NCI-H2227 treated with DMSO at 0.1 percent for 48 hours (cell line): ENCODE measurements around the gene LAX1.
"Not testable (repeated sequence)": the region's sequence is repeated elsewhere in the genome, so short reads cannot be mapped to it uniquely, and the experiment has no call there.

Experiments used
- DNase-seq: peaks from one replicate; lab custom pipeline; 2025; lab: John Stamatoyannopoulos, UW

Gene LAX1

DNA sequence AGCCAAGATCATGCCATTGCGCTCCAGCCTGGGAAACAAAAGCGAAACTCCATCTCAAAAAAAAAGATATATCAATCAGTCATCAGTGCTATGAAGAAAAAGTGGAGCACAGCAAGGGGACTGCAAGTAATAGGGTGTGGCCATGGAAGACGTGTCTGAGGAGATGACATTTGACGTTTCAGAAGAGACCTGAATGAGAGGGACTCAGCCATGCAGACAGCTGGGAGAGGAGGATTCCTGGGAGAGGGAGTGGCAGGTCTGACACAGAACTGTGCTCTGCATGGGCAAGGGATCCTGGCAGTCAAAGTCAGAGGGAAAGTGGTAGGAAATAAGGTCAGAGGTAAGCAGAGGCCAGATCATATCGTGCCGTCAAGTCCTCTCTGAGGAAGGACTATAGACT is 3.3 kb downstream of the LAX1 start:
- DNase-seq: no peak

DNA sequence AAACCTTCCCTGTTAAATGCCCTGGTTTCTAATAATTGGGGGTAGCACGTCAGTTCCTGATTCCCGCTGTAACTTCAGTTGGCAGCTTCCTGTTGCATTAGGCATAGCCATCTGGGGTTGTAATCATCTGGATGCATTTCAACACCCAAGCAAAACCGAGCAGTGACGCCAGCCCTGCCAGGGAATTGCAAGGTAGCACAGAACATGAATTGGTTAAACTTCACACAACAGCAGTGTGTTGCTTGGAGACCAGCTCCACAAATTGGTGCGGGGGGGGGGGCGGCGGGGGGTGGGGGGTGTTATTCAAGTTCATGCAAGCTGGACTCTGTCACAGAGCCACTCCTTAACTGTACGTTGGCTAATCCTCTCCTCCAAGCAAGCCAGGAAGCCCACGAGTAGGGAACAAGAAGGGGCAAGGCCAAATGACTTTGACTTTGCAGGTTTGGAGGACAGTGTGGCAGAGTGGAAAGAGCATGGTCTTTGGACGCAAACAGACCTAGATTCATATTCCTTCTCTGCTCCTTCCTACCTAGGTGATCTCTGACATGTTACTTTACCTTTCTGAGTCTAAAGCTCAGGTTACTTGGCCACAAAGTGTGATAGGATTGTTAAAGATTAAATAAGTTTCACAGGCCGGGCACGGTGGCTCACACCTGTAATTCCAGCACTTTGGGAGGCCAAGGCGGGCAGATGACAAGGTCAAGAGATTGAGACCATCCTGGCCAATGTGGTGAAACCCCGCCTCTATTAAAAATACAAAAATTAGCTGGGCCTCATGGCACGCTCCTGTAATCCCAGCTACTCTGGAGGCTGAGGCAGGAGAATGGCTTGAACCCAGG is 4.7 kb downstream of the LAX1 start:
- no peak for DNase-seq

- no peak for DNase-seq
These were observed 6.9 kb downstream of the LAX1 start for GRCh38 chr1:203771901-203772301.

DNA sequence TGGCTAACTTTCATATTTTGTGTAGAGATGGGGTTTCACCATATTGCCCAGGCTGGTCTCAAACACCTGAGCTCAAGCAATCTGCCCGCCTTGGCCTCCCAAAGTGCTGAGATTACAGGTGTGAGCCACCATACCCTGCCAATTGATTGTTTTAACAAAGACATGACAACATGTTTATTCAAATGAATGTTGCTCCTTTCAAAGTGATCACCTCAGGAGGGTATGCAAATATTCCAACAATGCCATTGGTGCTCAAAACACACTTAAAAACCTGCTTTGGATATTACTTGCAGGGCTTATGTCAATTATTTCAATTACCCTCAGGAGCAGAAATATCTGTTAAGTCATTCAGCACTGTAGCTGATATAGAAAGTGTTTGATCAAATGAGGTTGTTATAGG is 7.9 kb downstream of the LAX1 start:
- no peak for DNase-seq

- DNase-seq: no peak
These were observed 11.7 kb downstream of the LAX1 start for GRCh38 chr1:203776636-203777035.

GRCh38 chr1:203777596-203777995 is 12.6 kb downstream of the LAX1 start:
- no peak for DNase-seq

- no peak for DNase-seq
These were observed 13.2 kb downstream of the LAX1 start for GRCh38 chr1:203778146-203778545.

GRCh38 chr1:203778789-203779188 is 13.8 kb downstream of the LAX1 start:
- DNase-seq: no peak

- no peak for DNase-seq
These were observed 17.0 kb downstream of the LAX1 start for GRCh38 chr1:203781962-203782361.

DNA sequence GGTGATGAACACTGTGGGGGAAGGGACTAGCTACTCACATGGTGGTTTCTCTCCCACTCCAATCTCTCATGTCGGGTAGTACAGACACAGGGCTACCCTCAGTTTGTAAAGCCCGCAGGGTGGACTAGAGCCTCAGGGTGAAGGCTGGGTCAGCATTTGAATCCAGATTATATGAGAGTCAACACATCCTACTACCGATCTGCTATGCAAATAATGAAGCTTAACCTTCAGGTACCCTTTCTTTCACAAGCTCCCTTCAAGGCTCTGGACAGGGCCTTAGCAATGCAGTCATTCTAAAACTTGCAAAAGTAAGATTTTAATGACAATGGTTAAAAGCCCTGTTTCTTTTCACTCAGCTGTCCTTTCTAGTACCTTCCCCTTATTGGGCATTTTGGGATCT is 25.0 kb downstream of the LAX1 start:
- DNase-seq: no peak

- no peak for DNase-seq
These were observed 26.5 kb downstream of the LAX1 start for GRCh38 chr1:203791498-203791897.

GRCh38 chr1:203792486-203792885 is 27.5 kb downstream of the LAX1 start:
- no peak for DNase-seq

DNA sequence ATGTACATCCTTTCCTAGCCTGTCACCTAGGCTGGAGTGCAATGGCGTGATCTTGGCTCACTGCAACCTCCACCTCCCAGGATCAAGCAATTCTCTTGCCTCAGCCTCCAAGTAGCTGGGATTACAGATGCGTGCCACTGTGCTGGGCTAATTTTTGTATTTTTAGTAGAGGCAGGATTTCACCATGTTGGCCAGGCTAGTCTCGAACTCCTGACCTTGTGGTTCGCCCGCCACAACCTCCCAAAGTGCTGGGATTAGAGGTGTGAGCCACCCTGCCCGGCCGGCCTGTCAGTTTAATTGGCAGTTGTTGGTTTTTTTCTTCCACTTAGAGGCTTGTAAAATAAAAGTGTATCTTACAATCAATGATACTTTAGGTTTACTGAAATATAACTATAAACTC is 28.6 kb downstream of the LAX1 start:
- not testable (repeated sequence) for DNase-seq

DNA sequence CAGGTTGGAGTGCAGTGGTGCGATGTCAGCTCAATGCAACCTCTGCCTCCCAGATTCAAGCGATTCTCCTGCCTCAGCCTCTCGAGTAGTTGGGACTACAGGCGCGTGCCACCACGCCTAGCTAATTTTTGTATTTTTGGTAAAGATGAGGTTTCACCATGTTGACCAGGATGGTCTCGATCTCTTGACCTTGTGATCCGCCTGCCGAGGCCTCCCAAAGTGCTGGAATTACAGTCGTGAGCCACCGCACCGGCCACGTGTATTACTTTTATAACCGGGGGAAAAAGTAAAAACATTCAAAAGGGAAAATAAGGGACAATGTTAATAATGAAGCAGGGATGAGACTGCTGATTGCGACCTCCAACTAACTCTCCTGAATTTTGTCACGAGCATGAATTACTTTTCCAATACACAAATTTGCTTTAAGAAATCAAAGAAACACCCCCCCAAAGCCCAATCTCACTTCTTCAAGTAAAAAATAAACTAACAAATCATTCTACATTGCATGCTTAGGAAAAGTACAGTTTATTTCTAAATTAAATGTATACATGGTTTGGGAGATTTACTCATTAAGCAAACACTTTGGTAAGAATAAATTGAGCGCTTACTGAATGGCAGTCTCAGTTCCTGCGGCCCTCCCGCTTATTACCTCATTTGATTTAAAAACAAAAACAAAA is 29.9 kb downstream of the LAX1 start:
- DNase-seq: no peak

DNA sequence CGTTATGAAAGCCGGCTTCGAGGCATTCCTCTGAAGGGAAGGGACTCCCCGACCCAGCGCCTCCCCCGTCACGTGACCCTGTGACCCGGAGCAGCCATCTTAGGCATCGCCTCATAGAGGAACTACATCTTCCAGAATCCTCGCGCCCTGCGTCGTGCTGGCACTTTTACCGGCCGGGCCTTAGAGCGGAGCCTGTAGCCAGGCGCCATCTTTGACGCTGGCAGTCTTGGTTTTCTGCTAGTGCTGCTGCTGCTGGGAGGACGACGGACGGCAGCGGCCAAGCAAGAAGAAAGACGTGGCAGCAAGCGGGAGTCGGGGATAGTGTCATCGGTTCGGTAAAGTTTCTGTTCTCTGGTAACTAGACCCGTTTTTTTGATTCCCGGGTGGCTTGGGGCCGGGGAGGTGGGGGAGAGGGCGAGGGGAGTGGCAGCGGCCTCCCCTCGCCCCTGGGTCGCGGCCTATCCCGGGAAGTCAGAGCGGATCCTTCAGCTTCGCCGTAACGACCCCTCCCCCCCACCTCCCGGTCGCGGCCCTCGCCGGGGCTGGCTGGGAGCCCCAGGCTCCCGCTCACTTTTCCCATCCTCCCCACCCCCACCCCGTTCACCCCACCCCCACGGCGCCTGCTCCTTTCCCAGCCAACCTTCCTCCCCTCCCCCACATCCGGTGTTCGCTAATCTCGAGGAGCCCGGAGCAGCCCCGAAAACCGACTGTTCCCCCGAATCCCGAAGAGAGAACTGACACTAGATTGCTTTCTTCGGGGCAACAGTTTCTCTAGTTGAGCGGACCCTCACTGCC is 30.7 kb downstream of the LAX1 start, which contains the start of the genes ZBED6 and ZC3H11A:
ZBED6 (plus strand) TSS at position 183 of the 795 bp plus-strand sequence. CDS start 1,900 bp downstream, outside the sequence.
ZC3H11A (plus strand) TSS at position 183 of the 795 bp plus-strand sequence. CDS start 21,448 bp downstream, outside the sequence.
- peak; percentile 96 for DNase-seq

DNA sequence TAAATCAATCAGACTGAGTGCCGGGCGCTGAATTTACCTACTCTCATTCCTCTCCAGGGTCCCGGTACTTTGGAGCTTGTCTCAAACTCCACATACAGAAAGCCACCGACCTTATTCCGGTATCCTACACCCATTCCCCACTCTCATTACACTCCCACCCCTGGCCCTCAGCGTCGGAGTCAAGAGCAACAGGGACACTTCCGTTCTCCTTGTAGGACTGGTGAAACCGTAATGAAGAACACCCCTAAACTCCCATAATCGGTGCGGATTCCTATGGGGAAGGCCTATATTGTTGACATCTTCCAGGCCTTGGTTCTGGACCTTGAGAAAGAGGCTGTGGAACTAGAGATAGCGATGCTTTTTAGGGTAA is 31.2 kb downstream of the LAX1 start:
- no peak for DNase-seq

GRCh38 chr1:203797216-203797615 is 32.2 kb downstream of the LAX1 start:
- no peak for DNase-seq

GRCh38 chr1:203797948-203798655 is 33.1 kb downstream of the LAX1 start:
- DNase-seq: no peak

GRCh38 chr1:203799157-203799556 is 34.2 kb downstream of the LAX1 start:
- DNase-seq: no peak

- no peak for DNase-seq
These were observed 35.0 kb downstream of the LAX1 start for GRCh38 chr1:203799971-203800370.

DNA sequence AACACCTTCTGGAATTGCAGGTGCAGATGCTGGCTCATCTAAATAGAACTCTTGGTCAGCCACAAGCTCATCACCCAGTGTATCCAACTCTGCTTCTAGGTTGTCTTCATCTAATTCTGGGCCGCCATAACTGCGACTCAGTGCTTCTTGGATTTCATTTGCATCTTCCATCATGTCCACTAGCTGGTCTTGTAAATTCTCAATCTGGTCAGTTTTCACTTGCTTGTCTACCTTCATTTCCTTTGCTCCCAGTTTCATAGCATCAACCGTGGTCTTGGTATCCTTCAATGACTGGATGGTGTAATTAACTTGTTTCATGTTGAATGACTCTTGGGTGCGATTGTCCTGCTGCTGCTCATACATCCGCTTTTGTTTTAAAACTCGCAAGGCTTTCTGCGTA is 40.7 kb downstream of the LAX1 start:
- DNase-seq: no peak

DNA sequence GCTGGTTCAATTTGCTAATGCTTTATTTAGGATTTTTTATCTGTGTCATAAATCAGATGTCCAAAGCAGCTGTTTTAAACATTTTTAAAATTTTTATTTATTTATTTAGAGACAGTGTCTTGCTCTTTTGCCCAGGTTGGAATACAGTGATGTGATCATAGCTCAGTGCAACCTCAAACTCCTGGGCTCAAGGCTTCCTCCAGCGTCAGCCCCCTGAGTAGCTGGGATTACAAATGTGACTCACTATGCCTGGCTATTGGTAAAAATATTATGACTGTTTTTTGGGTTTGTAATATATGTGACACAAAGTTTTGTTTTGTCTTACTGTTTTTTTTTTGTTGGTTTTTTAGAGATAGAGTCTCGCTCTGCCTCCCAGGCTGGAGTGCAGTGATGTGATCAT is 42.2 kb downstream of the LAX1 start:
- no peak for DNase-seq
